Measurements from ENCODE around the gene CCDC141. TPM values are rescaled to one million over a fixed set of nuclear protein-coding genes. Genes with fewer than 3 reads are reported as not detected.

CCDC141 gene
- total and polyA plus RNA-seq, 2 experiments from 2014 or later: 11.7 to 13.4 TPM

DNA sequence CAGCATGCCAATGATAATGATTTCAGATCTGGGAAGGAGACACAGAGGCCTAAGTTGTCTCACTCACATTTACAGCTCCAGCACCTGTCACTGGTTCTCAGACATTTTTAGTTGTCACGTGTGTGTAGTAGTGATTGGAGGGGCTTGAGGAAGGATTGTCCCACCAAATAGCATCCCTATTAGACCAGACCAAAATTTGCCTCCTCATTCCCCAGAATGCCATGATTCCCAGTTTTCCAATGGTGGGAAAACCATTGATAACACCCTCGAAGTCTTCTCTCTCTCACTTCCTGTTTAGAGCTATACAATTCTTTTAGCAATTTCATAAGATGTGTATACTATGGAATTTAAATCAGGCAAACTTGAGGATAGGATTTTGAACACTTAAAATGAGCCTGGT lies 52.5 kb downstream of the CCDC141 start:
- peaks cover 24% of the 10 kb centered on the region for H3K9me3 Mint-ChIP-seq
- H3K4me1 Mint-ChIP-seq: no peaks in the 10 kb centered on the region
- no peak overlapping the region for H2AFZ ChIP-seq
- ATAC-seq (no peak), DNase-seq (ENCODE audit: low spot score) (no peak)
- no peaks in the 10 kb centered on the region for H3K9me2 ChIP-seq (ENCODE audit: insufficient read depth)
- no peaks in the 10 kb centered on the region for H3K4me1 ChIP-seq (ENCODE audit: insufficient read depth)
- no peak overlapping the region for H3K4me3 ChIP-seq
- no peaks in the 10 kb centered on the region for H3K79me2 ChIP-seq (replicated peaks; ENCODE audit: insufficient read depth)
- H3K36me3 Mint-ChIP-seq (ENCODE audit: low read depth): peaks cover 27% of the 10 kb centered on the region
- 0 out of 2 replicates have a peak, but pooled peaks cover 5% of the 10 kb centered on the region for H3K36me3 ChIP-seq (ENCODE audit: insufficient read depth)
- no peak overlapping the region for H3K4me3 Mint-ChIP-seq
- no peak for TF ChIP-seq ZNF114 (CRISPR knock-in tag; IDR thresholded peaks at IDR 0.05)
- TF ChIP-seq, protein P1, sequence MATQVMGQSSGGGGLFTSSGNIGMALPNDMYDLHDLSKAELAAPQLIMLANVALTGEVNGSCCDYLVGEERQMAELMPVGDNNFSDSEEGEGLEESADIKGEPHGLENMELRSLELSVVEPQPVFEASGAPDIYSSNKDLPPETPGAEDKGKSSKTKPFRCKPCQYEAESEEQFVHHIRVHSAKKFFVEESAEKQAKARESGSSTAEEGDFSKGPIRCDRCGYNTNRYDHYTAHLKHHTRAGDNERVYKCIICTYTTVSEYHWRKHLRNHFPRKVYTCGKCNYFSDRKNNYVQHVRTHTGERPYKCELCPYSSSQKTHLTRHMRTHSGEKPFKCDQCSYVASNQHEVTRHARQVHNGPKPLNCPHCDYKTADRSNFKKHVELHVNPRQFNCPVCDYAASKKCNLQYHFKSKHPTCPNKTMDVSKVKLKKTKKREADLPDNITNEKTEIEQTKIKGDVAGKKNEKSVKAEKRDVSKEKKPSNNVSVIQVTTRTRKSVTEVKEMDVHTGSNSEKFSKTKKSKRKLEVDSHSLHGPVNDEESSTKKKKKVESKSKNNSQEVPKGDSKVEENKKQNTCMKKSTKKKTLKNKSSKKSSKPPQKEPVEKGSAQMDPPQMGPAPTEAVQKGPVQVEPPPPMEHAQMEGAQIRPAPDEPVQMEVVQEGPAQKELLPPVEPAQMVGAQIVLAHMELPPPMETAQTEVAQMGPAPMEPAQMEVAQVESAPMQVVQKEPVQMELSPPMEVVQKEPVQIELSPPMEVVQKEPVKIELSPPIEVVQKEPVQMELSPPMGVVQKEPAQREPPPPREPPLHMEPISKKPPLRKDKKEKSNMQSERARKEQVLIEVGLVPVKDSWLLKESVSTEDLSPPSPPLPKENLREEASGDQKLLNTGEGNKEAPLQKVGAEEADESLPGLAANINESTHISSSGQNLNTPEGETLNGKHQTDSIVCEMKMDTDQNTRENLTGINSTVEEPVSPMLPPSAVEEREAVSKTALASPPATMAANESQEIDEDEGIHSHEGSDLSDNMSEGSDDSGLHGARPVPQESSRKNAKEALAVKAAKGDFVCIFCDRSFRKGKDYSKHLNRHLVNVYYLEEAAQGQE (IDR thresholded peaks at IDR 0.05; ENCODE audit: unreplicated experiment): no peak
- TF ChIP-seq EZH2phosphoT487 (IDR thresholded peaks at IDR 0.05; ENCODE audit: unreplicated experiment): no peak
- TF ChIP-seq ZNF331 (CRISPR knock-in tag; IDR thresholded peaks at IDR 0.05; ENCODE audit: low read depth): no peak
- no peak for TF ChIP-seq POLR2AphosphoS5 (IDR thresholded peaks at IDR 0.05; ENCODE audit: low read depth)
- no peak for TF ChIP-seq NANOG (IDR thresholded peaks at IDR 0.05; ENCODE audit: borderline replicate concordance)
- TF ChIP-seq, protein P2, sequence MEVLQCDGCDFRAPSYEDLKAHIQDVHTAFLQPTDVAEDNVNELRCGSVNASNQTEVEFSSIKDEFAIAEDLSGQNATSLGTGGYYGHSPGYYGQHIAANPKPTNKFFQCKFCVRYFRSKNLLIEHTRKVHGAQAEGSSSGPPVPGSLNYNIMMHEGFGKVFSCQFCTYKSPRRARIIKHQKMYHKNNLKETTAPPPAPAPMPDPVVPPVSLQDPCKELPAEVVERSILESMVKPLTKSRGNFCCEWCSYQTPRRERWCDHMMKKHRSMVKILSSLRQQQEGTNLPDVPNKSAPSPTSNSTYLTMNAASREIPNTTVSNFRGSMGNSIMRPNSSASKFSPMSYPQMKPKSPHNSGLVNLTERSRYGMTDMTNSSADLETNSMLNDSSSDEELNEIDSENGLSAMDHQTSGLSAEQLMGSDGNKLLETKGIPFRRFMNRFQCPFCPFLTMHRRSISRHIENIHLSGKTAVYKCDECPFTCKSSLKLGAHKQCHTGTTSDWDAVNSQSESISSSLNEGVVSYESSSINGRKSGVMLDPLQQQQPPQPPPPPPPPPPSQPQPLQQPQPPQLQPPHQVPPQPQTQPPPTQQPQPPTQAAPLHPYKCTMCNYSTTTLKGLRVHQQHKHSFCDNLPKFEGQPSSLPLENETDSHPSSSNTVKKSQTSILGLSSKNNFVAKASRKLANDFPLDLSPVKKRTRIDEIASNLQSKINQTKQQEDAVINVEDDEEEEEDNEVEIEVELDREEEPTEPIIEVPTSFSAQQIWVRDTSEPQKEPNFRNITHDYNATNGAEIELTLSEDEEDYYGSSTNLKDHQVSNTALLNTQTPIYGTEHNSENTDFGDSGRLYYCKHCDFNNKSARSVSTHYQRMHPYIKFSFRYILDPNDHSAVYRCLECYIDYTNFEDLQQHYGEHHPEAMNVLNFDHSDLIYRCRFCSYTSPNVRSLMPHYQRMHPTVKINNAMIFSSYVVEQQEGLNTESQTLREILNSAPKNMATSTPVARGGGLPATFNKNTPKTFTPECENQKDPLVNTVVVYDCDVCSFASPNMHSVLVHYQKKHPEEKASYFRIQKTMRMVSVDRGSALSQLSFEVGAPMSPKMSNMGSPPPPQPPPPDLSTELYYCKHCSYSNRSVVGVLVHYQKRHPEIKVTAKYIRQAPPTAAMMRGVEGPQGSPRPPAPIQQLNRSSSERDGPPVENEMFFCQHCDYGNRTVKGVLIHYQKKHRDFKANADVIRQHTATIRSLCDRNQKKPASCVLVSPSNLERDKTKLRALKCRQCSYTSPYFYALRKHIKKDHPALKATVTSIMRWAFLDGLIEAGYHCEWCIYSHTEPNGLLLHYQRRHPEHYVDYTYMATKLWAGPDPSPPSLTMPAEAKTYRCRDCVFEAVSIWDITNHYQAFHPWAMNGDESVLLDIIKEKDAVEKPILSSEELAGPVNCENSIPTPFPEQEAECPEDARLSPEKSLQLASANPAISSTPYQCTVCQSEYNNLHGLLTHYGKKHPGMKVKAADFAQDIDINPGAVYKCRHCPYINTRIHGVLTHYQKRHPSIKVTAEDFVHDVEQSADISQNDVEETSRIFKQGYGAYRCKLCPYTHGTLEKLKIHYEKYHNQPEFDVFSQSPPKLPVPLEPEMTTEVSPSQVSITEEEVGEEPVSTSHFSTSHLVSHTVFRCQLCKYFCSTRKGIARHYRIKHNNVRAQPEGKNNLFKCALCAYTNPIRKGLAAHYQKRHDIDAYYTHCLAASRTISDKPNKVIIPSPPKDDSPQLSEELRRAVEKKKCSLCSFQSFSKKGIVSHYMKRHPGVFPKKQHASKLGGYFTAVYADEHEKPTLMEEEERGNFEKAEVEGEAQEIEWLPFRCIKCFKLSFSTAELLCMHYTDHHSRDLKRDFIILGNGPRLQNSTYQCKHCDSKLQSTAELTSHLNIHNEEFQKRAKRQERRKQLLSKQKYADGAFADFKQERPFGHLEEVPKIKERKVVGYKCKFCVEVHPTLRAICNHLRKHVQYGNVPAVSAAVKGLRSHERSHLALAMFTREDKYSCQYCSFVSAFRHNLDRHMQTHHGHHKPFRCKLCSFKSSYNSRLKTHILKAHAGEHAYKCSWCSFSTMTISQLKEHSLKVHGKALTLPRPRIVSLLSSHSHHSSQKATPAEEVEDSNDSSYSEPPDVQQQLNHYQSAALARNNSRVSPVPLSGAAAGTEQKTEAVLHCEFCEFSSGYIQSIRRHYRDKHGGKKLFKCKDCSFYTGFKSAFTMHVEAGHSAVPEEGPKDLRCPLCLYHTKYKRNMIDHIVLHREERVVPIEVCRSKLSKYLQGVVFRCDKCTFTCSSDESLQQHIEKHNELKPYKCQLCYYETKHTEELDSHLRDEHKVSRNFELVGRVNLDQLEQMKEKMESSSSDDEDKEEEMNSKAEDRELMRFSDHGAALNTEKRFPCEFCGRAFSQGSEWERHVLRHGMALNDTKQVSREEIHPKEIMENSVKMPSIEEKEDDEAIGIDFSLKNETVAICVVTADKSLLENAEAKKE (CRISPR knock-in tag; IDR thresholded peaks at IDR 0.05): no peak
- TF ChIP-seq STAT1 (IDR thresholded peaks at IDR 0.05; ENCODE audit: unreplicated experiment): no peak
- no peak for TF ChIP-seq JUNB (IDR thresholded peaks at IDR 0.05; ENCODE audit: unreplicated experiment)
- no peak overlapping the region for H3K27ac ChIP-seq (ENCODE audit: low read depth)
- H3K4me2 ChIP-seq: no peak overlapping the region
- H3K27me3 ChIP-seq (ENCODE audit: insufficient read depth): no peaks in the 10 kb centered on the region
- H3K27me3 Mint-ChIP-seq (ENCODE audit: insufficient read depth, low read depth, poor library complexity): no peaks in the 10 kb centered on the region
- H3K27ac Mint-ChIP-seq: no peak overlapping the region
- no peaks in the 10 kb centered on the region for H3F3A ChIP-seq (replicated peaks; ENCODE audit: low read depth)
- H4K20me1 ChIP-seq (replicated peaks; ENCODE audit: insufficient read depth): no peaks in the 10 kb centered on the region

Data from GM23338 (cell line).